HG03025 (cell line): ENCODE measurements around the gene PSMB5.

Experiments used
- ATAC-seq: cut with Tn5 transposase; IDR thresholded peaks from one replicate; pipeline ENCODE4 v1.9.1; 2021; ENCODE audit warnings: mild to moderate bottlenecking, moderate library complexity; ENCODE audit not compliant: unreplicated experiment, low FRiP score

PSMB5 gene

DNA sequence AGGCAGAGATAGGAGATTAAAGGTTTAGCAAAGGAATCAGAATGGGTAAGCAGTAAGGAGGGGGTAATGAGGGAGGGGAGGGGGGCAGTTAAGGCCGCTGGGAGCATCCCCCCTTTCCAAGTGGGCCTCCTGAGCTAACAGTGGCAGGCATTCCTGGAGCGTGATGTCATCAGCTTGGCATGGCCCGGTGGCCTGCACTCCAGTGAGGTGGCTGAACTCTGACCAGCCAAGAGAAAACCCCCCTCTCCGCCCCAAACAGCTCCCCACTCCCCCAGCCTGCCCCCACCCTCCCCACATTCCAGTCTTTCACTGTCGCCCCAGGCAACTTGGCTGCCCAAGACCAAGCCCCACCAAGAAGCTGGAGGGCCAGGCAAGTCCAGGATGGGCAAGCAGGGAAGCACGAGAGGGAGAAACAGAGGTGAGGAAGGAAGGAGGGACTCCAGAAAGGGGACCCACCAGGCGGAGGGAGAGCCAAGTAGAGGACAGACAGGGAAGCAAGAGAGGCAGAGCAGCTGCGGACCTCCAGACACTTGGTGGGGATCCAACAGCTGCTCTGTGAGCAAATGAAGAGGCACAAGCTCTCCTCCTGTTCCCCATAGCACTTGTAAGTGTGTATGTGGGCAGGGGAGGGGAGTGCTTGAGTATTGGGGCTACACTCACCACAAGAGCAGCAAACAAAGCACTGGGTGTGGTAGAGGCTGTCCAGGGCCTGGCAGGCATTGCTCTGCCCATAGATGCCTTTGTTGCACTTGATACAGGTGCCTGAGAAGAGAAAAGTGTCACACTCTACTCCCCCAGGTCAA lies 56.8 kb downstream of the PSMB5 start:
- no peak for ATAC-seq

DNA sequence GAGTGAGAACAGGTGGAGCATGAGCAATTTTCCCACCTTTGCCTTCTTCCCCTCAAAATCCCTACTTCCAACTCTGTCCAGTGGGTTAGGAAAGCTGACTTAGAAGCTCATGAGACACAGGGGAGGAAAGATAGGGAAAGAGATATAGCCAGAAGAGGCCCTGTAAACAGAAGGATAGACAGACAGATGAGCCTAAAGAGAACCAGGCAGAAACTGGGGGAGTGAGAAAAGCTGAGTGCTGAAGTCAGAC lies 57.3 kb downstream of the PSMB5 start:
- no peak for ATAC-seq

DNA sequence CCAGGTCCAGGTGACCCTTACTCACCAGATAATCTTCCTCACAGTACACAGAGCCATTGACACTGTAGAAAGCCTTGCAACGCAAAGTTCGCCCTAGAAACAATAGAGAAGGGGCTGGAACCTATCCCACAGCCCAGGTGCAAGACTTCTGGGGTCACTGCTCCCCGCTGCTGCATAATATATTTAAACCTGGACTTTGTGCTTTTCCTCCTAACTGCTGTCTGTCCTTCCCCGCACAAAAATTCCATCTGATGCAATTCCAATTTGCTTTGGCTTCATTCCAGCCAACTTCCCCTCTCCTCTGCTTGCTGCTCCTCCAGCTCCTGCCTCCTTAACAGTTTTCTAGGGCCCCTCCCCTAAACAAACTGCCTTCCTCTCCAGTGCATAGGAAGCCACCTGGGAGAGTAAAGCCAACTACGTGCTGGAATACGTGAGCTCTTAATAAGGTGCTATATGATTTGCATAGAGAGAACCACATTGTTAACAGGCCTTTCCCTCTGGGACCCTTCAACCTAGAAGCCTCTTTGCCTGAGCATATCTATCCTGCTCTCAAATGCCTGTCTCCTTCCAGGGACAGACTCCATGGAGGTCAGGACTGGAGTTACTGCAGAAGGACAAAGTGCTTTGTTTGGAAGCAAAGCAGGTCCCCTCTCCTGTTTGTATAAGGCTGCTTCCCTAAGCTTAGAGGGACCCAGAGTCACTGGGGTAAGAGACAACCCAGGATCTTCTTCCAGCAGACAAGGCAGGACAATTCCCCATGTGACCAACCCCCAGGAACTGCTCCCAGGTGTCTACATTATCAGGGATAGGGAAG lies 57.9 kb downstream of the PSMB5 start:
- ATAC-seq = no peak
